OCI-LY1 (cell line): ENCODE measurements around the gene SLFN13.

ENCODE experiments used
- CTCF ChIP-seq: fragments of 200-600 bp; sonication (generic), shearing (Covaris generic); IDR thresholded peaks from 2 replicates; pipeline ENCODE4 v1.5.1; 2017; ENCODE audit warnings: mild to moderate bottlenecking, antibody characterized with exemption, low read length, moderate library complexity, mixed read lengths
- EZH2 ChIP-seq: fragments of 200-600 bp; sonication (generic), shearing (Covaris generic); IDR thresholded peaks from 2 replicates; pipeline ENCODE4 v1.8.0; 2017; ENCODE audit warnings: borderline replicate concordance, mixed run types, mild to moderate bottlenecking, antibody characterized with exemption, low read length, moderate library complexity, mixed read lengths

- TF ChIP-seq CTCF, result no peak
- TF ChIP-seq EZH2, result no peak
Measured at GRCh38 chr17:35476283-35476820, 27.8 kb upstream of the SLFN13 start.
